ENCODE data around the gene IFIT2.

DNA sequence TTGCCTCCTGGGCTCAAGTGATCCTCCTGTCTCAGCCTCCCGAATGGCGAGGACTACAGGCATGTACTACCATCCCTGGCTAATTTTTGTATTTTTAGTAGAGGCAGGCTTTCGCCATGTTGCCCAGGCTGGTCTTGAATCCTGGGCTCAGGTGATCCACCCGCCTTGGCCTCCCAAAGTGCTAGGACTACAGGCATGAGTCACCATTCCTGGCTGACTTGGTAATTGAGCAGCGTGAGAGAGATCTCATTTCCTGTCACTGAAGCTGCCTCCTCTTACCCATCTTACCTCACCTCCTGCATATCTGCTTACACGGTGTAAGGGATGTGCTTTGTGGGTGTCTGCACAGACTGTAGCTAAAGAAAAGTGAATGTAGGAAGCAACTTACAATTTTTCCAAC is 35.6 kb downstream of the IFIT2 start:
- no peak for TF ChIP-seq EZH2phosphoT487 (IDR thresholded peaks at IDR 0.05; ENCODE audit: insufficient read depth, low read depth)
- TF ChIP-seq EZH2 (IDR thresholded peaks at IDR 0.05; ENCODE audit: insufficient read depth, poor library complexity, severe bottlenecking): no peak
